GM19239 (cell line): Measurements from ENCODE around the gene TTC28.
"Not testable (repeated sequence)": the region's sequence is repeated elsewhere in the genome, so short reads cannot be mapped to it uniquely, and the experiment has no call there.

ENCODE experiments used
- DNase-seq: peaks from one replicate; pipeline ENCODE4 v3.0.0; 2011; ENCODE audit warnings: low spot score; ENCODE audit not compliant: insufficient read length
- FAIRE-seq: peaks from 2 replicates; lab custom pipeline; 2011; peaks lifted over from hg19 to GRCh38; lab: Jason Lieb, UNC

Gene TTC28

GRCh38 chr22:28179392-28179791 is 500.2 kb downstream of the TTC28 start:
- FAIRE-seq (no peak), DNase-seq (no peak)

- FAIRE-seq = no peak
Observed at GRCh38 chr22:28175730-28176492, 503.7 kb downstream of the TTC28 start.

GRCh38 chr22:28174509-28174908 is 505.1 kb downstream of the TTC28 start:
- DNase-seq (no peak), FAIRE-seq (no peak)

More at GRCh38 chr22:28175730-28176492, 503.7 kb downstream of the TTC28 start:
- no peak for DNase-seq

- DNase-seq (no peak), FAIRE-seq (no peak)
Observed at GRCh38 chr22:28172892-28173670, 506.6 kb downstream of the TTC28 start.

GRCh38 chr22:28171712-28172111 is 507.9 kb downstream of the TTC28 start:
- DNase-seq = no peak
- no peak for FAIRE-seq

- FAIRE-seq = no peak
- DNase-seq = no peak
Observed at GRCh38 chr22:28171115-28171514, 508.5 kb downstream of the TTC28 start.

GRCh38 chr22:28169314-28169713 is 510.3 kb downstream of the TTC28 start:
- not testable (repeated sequence) for DNase-seq, FAIRE-seq

- DNase-seq (no peak), FAIRE-seq (no peak)
Observed at GRCh38 chr22:28155808-28156207, 523.8 kb downstream of the TTC28 start.

- no peak for DNase-seq
- no peak for FAIRE-seq
Observed at GRCh38 chr22:28154861-28155260, 524.8 kb downstream of the TTC28 start.

- DNase-seq (no peak), FAIRE-seq (no peak)
Observed at GRCh38 chr22:28151151-28151816, 528.4 kb downstream of the TTC28 start.

- no peak for FAIRE-seq
- DNase-seq = no peak
Observed at GRCh38 chr22:28148816-28149465, 530.7 kb downstream of the TTC28 start.

- no peak for DNase-seq
- FAIRE-seq = no peak
Observed at GRCh38 chr22:28147401-28147800, 532.2 kb downstream of the TTC28 start.

GRCh38 chr22:28146401-28147314 is 533.0 kb downstream of the TTC28 start:
- FAIRE-seq (no peak), DNase-seq (no peak)

- FAIRE-seq = no peak
- no peak for DNase-seq
Observed at GRCh38 chr22:28143961-28144745, 535.5 kb downstream of the TTC28 start.

GRCh38 chr22:28143241-28143865 is 536.3 kb downstream of the TTC28 start:
- DNase-seq = no peak
- no peak for FAIRE-seq

GRCh38 chr22:28142361-28142961 is 537.2 kb downstream of the TTC28 start:
- no peak for FAIRE-seq

GRCh38 chr22:28141614-28142013 is 538.0 kb downstream of the TTC28 start:
- DNase-seq (no peak), FAIRE-seq (no peak)

More at GRCh38 chr22:28142361-28142961, 537.2 kb downstream of the TTC28 start:
- DNase-seq = no peak

GRCh38 chr22:28139961-28140360 is 539.7 kb downstream of the TTC28 start:
- DNase-seq (no peak), FAIRE-seq (no peak)
